ENCODE data around the gene MAP2K5. TPM values are rescaled to one million over a fixed set of nuclear protein-coding genes. Genes with fewer than 3 reads are reported as not detected.

MAP2K5 gene
- total RNA-seq, 1 experiment from 2014 or later: 15.0 TPM

GRCh38 chr15:67618297-67618696 lies 75.8 kb downstream of the MAP2K5 start:
- H3K79me2 ChIP-seq (ENCODE audit: insufficient read depth, low read length): no peaks in the 10 kb centered on the region
- H4K5ac ChIP-seq (ENCODE audit: insufficient read length, low read depth, low read length): no peak overlapping the region
- no peaks in the 10 kb centered on the region for H4K20me1 ChIP-seq (ENCODE audit: control insufficient read depth, insufficient read depth, insufficient read length)
- no peaks in the 10 kb centered on the region for H3K4me1 Mint-ChIP-seq
- H3K18ac ChIP-seq (ENCODE audit: insufficient read length, low read depth, low read length): no peak overlapping the region
- H2BK12ac ChIP-seq (ENCODE audit: insufficient read length, low read depth, low read length): no peak overlapping the region
- no peak overlapping the region for H2BK15ac ChIP-seq (ENCODE audit: low read depth, low read length)
- no peak overlapping the region for H3K4me2 ChIP-seq (ENCODE audit: insufficient read depth, insufficient read length, low read length)
- H2AFZ ChIP-seq (ENCODE audit: low read length): no peak overlapping the region
- no peak overlapping the region for H2AK5ac ChIP-seq (ENCODE audit: insufficient read length, low read length)
- no peak for DNase-seq
- WGBS (ENCODE audit: extremely low coverage, insufficient read length, low lambda C conversion rate): no CpG with 5 or more reads among the region's 4 CpGs
- no peaks in the 10 kb centered on the region for H3K27me3 ChIP-seq (ENCODE audit: insufficient read depth, low read length)
- no peak overlapping the region for H4K8ac ChIP-seq (replicated peaks; ENCODE audit: insufficient read length, low read depth, low read length)
- no peaks in the 10 kb centered on the region for H3K9me3 Mint-ChIP-seq
- no peaks in the 10 kb centered on the region for H3K23me2 ChIP-seq (ENCODE audit: insufficient read length, low read depth, low read length, poor library complexity, severe bottlenecking)
- no peak overlapping the region for H3K4ac ChIP-seq (ENCODE audit: low read depth, low read length)
- H3K23ac ChIP-seq (ENCODE audit: insufficient read length, low read depth, low read length): no peak overlapping the region
- H3K4me3 Mint-ChIP-seq: no peak overlapping the region
- H3K27ac Mint-ChIP-seq: peak overlapping the region in 1 of 3 experiments; percentile 47; a peak in 1 of 7 replicates
- no peaks in the 10 kb centered on the region for H3K79me1 ChIP-seq (ENCODE audit: insufficient read depth, low read depth, low read length, poor library complexity, severe bottlenecking)
- H3K9ac ChIP-seq (ENCODE audit: extremely low read depth, insufficient read length, low read length): no peak overlapping the region
- H3K14ac ChIP-seq (ENCODE audit: insufficient read depth, low read length): no peak overlapping the region
- H3K27me3 Mint-ChIP-seq (ENCODE audit: low read depth): no peaks in the 10 kb centered on the region
- no peak overlapping the region for H3K56ac ChIP-seq (ENCODE audit: insufficient read length, low read depth, low read length)
- no peak overlapping the region for H3T11ph ChIP-seq (ENCODE audit: low read length)
- no peaks in the 10 kb centered on the region for H3K4me1 ChIP-seq (ENCODE audit: insufficient read depth, low read length)
- no peak overlapping the region for H3K27ac ChIP-seq (ENCODE audit: insufficient read length, low read depth, low read length)
- no peak overlapping the region for H4K91ac ChIP-seq (ENCODE audit: insufficient read length, low read depth, low read length)
- TF ChIP-seq, protein P1, sequence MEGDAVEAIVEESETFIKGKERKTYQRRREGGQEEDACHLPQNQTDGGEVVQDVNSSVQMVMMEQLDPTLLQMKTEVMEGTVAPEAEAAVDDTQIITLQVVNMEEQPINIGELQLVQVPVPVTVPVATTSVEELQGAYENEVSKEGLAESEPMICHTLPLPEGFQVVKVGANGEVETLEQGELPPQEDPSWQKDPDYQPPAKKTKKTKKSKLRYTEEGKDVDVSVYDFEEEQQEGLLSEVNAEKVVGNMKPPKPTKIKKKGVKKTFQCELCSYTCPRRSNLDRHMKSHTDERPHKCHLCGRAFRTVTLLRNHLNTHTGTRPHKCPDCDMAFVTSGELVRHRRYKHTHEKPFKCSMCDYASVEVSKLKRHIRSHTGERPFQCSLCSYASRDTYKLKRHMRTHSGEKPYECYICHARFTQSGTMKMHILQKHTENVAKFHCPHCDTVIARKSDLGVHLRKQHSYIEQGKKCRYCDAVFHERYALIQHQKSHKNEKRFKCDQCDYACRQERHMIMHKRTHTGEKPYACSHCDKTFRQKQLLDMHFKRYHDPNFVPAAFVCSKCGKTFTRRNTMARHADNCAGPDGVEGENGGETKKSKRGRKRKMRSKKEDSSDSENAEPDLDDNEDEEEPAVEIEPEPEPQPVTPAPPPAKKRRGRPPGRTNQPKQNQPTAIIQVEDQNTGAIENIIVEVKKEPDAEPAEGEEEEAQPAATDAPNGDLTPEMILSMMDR (conservative IDR thresholded peaks at IDR 0.05): no peak
- no peak overlapping the region for H2BK20ac ChIP-seq (ENCODE audit: low read depth, low read length, poor library complexity, severe bottlenecking)
- H2BK5ac ChIP-seq (ENCODE audit: insufficient read length, low read length): no peak overlapping the region
- H3K9me3 ChIP-seq (ENCODE audit: control insufficient read depth, low read depth, low read length): no peaks in the 10 kb centered on the region
- H3K36me3 Mint-ChIP-seq (ENCODE audit: insufficient read depth in 1 of 3, low read depth in 3 of 3): no peaks in the 10 kb centered on the region; a peak in 1 of 7 replicates
- no peak overlapping the region for H2BK120ac ChIP-seq (ENCODE audit: low read depth, low read length, poor library complexity, severe bottlenecking)
